PC-9 (cell line): ENCODE measurements around the gene AQP12B.

Source experiments
- CTCF ChIP-seq: fragments of 200-600 bp; sonication (generic); conservative IDR thresholded peaks from 2 replicates; pipeline ENCODE4 v1.6.1; 2017; ENCODE audit warnings: mixed run types, antibody characterized with exemption, mild to moderate bottlenecking, moderate library complexity
- EZH2 ChIP-seq: fragments of 200-600 bp; sonication (generic); IDR thresholded peaks from 2 replicates; pipeline ENCODE4 v1.8.0; 2017; ENCODE audit warnings: antibody characterized with exemption, low read depth

- TF ChIP-seq CTCF (no peak), EZH2 (no peak)
These were observed 29.0 kb upstream of the AQP12B start for GRCh38 chr2:240711701-240712100.
